ENCODE measurements around the gene NR3C2.

DNA sequence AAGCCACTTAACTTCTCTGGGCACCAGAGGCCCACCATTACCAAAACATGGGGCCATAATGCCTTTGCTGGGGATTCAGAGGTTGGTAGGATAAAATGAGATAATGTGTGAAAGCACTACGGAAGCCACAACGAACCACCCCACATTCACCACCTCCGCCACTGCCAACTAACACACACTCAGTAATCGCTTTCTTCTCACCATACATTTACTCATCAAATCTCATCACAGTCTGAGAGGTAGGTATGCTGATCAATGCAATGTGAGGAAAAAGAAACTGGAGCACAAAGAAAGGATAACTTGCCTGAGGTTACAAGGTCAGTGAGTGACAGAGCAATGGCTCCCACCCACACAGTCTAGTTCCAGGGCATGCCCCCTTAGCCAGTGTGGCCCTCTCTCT lies 257.3 kb downstream of the NR3C2 start:
- TF ChIP-seq EZH2 (IDR thresholded peaks at IDR 0.05; ENCODE audit: borderline replicate concordance, low read depth, low read length, severe bottlenecking) (no peak), CTCF (IDR thresholded peaks at IDR 0.05; ENCODE audit: borderline replicate concordance, extremely low read depth, low read length, poor library complexity, severe bottlenecking) (no peak)
